Activated CD8-positive, alpha-beta memory T cell treated with anti-CD3 and anti-CD28 coated beads for 4 hours (primary cell): ENCODE measurements around the gene RAMACL.

ENCODE experiments used
- DNase-seq, 2 donors: peaks; one replicate each; pipeline ENCODE4 v3.0.0-alpha.2; 2020; ENCODE audit warnings: low read depth in 2 of 2

RAMACL gene

GRCh38 chr6:166575205-166575604 lies 11.3 kb downstream of the RAMACL start:
- no peak for DNase-seq

- no peak for DNase-seq
Observed at GRCh38 chr6:166573511-166574216, 12.8 kb downstream of the RAMACL start.

GRCh38 chr6:166572370-166573261 lies 13.9 kb downstream of the RAMACL start:
- no peak for DNase-seq

GRCh38 chr6:166570929-166571713 lies 15.4 kb downstream of the RAMACL start:
- no peak for DNase-seq

GRCh38 chr6:166569206-166569605 lies 17.3 kb downstream of the RAMACL start:
- DNase-seq: no peak

- DNase-seq: no peak
Observed at GRCh38 chr6:166567813-166568212, 18.7 kb downstream of the RAMACL start.

GRCh38 chr6:166567107-166567506 lies 19.4 kb downstream of the RAMACL start:
- DNase-seq: no peak

- DNase-seq: no peak
Observed at GRCh38 chr6:166566026-166567011, 20.2 kb downstream of the RAMACL start.

GRCh38 chr6:166565084-166565967 lies 21.2 kb downstream of the RAMACL start:
- no peak for DNase-seq

GRCh38 chr6:166563805-166564204 lies 22.7 kb downstream of the RAMACL start:
- DNase-seq: no peak

- no peak for DNase-seq
Observed at GRCh38 chr6:166563200-166563599, 23.3 kb downstream of the RAMACL start.

- DNase-seq: no peak
Observed at GRCh38 chr6:166562726-166563125, 23.8 kb downstream of the RAMACL start.

GRCh38 chr6:166561771-166562359 lies 24.6 kb downstream of the RAMACL start:
- DNase-seq: no peak

GRCh38 chr6:166560222-166560621 lies 26.3 kb downstream of the RAMACL start:
- no peak for DNase-seq

GRCh38 chr6:166559662-166560061 lies 26.8 kb downstream of the RAMACL start:
- no peak for DNase-seq

GRCh38 chr6:166559211-166559610 lies 27.3 kb downstream of the RAMACL start:
- DNase-seq: no peak

- no peak for DNase-seq
Observed at GRCh38 chr6:166558156-166559005, 28.1 kb downstream of the RAMACL start.

- no peak for DNase-seq
Observed at GRCh38 chr6:166556863-166557322, 29.6 kb downstream of the RAMACL start.

- no peak for DNase-seq
Observed at GRCh38 chr6:166556336-166556735, 30.1 kb downstream of the RAMACL start.
